Inflammatory macrophage treated with lipopolysaccharide for 1 hour (primary cell): ENCODE data around the gene ZNF93.
"Not testable (repeated sequence)": the region's sequence is repeated elsewhere in the genome, so short reads cannot be mapped to it uniquely, and the experiment has no call there.

Experiments
- DNase-seq, 2 donors: peaks; one replicate each; pipeline ENCODE4 v3.0.0-alpha.2; 2020 to 2022

Gene ZNF93

DNA sequence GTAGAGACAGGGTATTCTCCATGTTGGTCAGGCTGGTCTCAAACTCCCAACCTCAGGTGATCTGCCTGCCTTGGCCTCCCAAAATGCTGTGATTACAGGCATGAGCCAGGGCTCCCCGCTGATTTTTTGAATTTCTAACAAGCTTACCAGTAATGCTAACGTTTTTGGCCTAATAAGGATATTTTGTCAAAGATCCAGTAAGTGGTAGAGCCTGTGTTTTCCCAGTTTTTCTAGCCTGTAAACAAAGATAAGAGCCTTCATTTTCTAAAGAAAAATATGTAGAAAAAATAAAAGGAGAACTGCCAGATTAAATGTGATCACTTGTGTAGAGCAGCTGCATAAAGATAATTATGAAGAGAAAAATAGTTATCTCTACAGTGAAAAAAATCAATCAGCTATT, 37.7 kb downstream of the ZNF93 start:
- no peak for DNase-seq

DNA sequence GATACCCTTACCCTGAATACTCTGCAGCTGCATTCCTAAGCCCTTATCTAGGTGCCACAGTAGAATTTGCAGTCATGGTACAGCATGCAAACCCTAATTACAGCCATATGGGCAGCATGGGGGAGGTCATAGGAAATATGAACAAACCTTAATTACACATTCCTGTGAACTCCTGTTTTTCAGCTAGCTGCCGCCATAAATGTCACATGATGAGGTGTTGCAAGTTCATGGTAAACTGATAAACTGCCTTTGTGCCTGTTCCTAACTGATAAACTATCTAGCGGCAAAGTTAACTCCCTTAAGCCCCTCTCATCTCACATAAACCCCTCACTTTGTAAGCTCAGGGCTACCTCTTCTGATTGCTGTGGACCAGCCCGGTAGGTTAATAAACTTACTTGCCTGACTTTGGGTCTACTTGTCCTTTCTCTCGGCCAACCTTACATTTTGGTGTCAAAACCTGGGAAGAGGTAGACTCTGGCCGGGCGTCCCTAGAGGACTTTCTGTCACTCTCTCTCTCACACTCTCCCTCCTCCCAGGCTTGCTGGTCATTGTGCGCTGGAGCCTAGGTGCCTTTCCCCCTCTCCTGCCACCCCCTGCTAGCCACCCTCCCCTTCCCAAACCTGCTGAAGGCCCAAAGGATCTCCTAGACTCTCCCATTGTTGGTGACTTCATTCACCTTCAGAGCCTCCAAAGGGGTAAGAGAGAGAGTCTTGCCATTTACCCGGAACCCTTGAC, 43.3 kb downstream of the ZNF93 start:
- no peak for DNase-seq

DNA sequence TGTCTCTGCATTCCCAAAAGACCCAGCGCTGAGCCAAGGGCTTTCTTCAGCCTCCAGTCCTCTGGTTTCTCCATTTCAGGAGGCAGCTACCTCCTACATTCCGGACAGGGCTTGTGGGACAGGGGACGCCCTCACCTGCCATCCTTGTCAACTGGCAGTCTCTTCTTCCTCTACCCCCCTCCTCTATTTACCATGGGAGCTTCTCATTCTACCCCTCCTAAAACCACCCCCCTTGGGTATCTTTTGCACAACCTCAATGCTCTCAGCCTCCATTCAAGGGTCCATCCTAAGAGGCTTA, 43.8 kb downstream of the ZNF93 start:
- no peak for DNase-seq

DNA sequence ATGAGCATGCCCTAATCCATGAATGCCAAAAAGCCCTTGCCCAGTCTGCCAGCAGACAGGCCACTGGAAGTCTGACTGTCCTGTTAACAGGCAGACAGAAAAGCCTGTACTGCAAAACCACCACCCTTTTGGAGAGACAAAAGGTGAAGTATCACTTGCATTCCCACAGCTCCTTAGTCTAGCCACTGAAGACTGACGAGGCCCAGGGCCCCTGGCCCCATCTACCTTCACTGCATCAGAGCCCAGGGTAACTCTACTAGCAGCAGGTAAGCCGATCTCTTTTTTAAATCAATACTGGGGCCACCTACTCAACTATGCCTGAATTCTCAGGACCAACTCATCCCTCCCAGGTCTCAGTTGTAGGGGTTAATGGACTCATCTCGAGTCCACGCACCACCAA, 45.5 kb downstream of the ZNF93 start:
- no peak for DNase-seq

DNA sequence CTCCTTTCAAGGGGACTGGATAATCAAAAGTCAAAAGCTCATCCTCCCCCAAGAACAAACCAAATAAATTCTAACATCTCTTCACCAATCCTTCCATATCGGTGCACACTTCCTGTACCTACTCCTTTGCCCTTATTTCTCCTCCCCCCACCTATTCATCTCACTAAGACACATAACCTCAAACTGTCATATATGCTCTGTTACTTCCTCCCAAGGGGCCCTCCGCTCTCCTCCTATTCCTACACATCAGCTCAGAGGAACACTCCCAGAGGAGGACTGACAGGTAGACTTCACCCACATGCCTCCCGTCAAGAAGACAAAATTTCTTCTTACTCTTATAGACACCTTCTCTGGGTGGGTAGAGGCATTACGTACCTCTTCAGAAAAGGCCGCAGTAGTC, 48.1 kb downstream of the ZNF93 start:
- no peak for DNase-seq

DNA sequence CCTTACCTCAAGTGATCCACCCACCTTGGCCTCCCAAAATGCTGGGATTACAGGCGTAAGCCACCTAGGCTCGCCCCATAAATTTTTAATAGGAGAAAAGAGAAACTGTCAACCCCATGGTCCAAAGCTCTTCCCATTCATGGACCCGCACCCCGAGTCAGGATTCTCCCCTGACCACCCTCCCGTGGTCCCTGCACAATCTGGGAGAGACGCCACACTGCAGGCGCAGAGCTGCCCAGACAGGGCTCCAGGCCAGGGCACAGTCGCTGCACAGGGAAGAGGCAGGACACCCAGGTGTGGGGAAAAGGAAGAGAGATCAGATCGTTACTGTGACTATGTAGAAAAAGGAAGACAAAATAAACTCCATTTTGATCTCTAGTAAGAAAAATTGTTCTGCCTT, 54.5 kb downstream of the ZNF93 start:
- DNase-seq = no peak

DNA sequence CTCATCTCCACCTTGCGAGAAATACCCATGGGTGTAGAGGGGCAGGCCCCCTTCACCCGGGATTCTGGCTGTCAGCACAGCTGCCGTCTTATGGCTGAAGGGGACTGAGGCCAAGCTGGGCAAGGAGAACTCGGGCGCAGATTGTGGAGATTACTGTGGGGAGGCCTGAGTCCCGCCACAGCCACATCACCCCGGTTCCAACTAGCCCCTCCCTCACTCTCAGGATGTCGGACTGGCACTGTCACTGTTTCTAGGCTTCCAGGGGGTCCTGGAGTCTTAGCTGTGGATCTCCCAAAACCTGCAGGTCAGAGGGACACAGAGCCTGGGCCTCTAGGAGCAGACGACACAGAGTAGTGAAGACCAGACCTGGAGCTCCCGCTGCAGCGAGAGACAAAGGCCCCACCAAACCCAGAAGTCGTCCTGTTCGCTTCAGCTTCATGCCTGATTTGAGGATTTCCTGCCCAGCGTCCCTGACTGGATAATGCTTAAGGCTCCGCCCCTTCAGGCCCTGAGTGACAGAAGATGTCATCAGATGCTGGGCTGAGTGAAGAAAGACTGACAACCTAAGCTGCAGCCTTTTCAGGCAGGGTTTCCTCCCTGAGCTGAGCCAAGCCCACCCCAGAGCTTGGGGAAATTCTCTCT, 55.8 kb downstream of the ZNF93 start:
- no peak for DNase-seq

DNA sequence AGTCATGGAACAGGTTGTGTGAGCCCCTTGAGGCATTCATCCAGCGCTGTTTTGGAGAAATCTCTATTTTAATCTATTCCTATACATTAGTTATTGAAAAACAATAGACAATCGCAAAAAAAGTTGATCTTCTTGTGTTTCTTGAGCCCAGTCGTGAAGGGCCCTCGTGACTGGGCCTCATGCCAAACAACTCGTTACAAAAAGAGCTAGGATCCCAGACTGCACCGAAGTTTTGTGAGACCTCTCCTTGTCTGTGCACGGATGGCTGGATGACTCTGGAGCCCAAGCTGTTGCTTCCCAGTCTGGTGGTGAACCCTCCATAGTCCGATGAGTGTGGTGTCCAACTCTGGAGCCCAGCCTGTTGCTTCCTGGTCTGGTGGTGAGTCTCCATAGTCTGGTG, 57.0 kb downstream of the ZNF93 start:
- not testable (repeated sequence) for DNase-seq

DNA sequence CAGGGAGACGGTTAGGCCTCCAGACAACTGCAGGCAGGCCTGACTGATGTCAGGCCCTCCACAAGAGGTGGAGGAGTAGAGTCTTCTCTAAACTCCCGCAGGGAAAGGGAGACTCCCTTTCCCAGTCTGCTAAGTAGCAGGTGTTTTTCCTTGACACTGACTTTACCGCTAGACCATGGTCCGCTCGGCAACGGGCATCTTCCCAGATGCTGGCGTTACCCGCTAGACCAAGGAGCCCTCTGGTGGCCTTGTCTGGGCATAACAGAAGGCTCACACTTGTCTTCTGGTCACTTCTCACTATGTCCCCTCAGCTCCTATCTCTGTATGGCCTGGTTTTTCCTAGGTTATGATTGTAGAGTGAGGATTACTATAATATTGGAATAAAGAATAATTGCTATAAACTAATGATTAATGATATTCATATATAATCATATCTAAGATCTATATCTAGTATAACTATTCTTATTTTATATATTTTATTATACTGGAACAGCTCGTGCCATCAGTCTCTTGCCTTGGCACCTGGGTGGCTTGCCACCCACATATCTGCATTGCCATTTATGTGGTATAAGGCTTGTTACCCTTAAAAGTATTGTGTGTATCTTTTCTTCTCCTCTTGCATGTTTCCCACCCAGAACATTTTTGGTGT, 58.5 kb downstream of the ZNF93 start:
- DNase-seq = peak; percentile 24 to 64

DNA sequence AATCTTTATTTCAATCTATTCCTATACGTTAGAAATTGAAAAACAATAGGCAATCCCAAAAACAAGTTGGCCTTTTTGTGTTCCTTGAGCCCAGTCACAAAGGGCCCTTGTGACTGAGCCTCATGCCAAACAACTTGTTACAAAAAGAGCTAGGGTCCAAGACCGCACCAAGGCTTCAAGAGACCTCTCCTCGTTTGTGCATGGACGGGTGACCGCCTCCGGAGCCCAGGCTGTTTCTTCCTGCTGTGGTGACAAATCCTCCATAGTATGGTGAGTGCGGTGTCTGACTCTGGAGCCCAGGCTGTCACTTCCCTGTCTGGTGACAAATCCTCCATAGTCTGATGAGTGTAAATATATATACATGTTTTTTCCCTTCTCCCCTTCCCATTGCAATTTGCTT, 63.7 kb downstream of the ZNF93 start:
- no peak for DNase-seq

DNA sequence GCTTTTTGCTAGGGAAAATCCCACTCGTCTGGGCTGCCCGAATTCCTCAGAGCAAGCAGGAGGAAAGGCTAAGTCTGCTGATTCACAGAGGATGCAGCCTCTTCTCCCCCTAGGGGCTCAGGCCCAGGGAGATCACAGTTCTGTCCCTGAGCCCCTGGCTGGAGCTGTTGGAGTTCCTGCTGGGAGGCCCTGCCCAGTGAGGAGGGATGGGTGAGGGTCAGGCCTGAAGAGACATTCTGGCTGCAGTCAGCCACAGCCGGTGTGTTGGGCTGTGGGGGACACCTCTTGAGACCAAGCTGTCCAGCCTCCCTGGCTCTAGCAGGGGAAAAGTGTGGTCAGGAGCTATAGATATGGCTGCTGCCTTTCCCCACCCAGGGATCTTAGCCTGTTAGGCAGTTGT, 65.4 kb downstream of the ZNF93 start:
- DNase-seq = not testable (repeated sequence)

DNA sequence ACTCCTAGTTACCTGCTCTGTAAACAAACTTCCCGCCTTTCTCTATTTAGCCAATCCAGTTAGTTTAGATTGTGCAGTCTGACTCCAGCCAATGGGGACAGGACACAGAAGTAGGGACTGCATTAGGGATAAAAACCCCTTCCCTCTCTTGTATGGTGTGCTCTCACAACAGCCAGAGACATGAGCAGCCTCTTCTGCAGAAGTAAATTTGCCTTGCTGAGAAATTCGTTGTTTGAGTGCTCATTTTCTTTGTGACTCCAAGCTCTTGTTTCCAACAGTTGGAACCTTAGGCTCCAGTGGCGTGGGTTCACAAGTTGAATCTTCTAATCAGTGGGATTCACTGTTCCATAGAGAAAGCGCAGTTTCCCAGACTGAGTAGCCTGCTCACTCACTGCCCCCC, 66.1 kb downstream of the ZNF93 start:
- DNase-seq = no peak
